Epithelial cell of umbilical artery (primary cell): ENCODE data around the gene FMNL2. TPM values are rescaled to one million over a fixed set of nuclear protein-coding genes. Genes with fewer than 3 reads are reported as not detected.

ENCODE experiments used
- total RNA-seq: library from RNA; depleted of rRNA; stranded (reverse); fragments of >200 nt; gene quantifications from 2 replicates; pipeline ENCODE4 v1.2.3, GENCODE V29; 2014

Gene FMNL2
- total RNA-seq = 13.7 and 15.6 TPM in 2 replicates

GRCh38 chr2:152335016-152335725, at the start of gene FMNL2:
FMNL2 (plus strand) TSS chr2:152335174.

Other genes with a start within 250 kb of the FMNL2 start
- gene CACNB4, start 236.1 kb upstream of the FMNL2 start, total RNA-seq = under 0.01 and 0.15 TPM in 2 replicates
- 28.9 and 33.4 TPM in 2 replicates for gene STAM2, start 159.4 kb upstream of the FMNL2 start, total RNA-seq